HG02840 (cell line): Measurements from ENCODE around the gene ADAMTSL4.

Experiments
- ATAC-seq: cut with Tn5 transposase; IDR thresholded peaks from one replicate; pipeline ENCODE4 v1.9.1; 2021; ENCODE audit warnings: mild to moderate bottlenecking, moderate library complexity, moderate number of reproducible peaks; ENCODE audit not compliant: unreplicated experiment, low FRiP score

ADAMTSL4 gene

DNA sequence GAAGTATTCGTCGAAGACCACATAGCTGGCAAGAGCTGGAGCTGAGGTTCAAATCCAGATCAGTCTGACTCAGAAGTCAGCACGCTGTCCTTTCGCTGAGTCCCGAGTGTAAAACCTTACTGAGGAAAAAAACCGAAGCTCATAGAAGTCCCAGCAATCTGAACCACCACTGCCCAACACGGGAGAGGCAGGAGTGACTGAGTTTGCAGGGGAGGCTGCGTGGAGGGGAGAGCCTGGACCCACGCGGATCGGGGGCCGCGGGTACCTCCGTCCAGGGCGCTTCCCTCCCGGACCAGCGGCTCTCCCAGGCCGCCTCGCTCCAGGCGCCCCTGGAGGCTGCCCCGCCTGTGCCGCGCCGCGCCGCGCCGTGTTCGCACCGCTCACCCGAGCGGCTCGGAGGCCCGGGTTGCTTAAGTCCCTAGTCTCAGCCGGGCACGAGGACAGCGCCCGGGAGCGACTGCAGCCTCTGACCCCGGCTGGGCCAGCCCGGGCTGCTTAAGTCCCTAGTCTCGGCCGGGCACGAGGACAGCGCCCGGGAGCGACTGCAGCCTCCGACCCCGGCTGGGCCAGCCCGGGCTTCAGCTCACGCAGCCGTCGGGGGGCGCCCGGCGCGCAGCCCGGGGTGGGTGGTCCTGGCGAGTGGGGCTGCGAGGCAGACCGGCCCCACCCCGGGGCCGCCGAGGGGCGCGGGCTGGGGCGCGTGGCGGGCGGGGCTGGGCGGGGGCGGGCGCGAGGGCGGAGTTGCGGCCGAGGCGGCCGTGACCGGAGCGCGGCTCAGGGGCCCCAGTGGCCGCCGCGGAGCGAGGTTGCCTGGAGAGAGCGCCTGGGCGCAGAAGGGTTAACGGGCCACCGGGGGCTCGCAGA lies at the start of gene ADAMTSL4:
TSS of gene ADAMTSL4 (plus strand) at position 777 of the 864 bp plus-strand sequence. CDS start 2,881 bp downstream, outside the sequence.
- no peak for ATAC-seq

DNA sequence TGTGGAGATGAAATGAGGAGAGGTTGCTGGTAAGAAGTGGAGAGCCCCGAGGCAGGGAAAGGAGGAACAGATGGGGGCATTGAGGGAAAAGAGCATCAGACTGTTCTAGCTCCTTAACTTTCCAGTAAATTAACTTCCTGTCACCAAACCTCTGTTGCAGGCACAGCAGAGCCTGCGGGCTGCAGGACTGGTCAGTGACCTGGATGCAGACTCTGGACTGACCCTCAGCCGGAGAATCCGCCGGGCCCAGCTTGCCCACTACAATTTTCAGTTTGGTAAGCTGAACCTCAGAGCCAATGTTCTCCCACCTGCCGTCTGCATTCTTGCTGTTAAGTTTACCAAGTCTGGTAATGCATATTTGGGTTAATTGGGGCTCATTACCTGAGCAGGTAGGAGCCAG lies 43.8 kb upstream of the ADAMTSL4 start:
- no peak for ATAC-seq

DNA sequence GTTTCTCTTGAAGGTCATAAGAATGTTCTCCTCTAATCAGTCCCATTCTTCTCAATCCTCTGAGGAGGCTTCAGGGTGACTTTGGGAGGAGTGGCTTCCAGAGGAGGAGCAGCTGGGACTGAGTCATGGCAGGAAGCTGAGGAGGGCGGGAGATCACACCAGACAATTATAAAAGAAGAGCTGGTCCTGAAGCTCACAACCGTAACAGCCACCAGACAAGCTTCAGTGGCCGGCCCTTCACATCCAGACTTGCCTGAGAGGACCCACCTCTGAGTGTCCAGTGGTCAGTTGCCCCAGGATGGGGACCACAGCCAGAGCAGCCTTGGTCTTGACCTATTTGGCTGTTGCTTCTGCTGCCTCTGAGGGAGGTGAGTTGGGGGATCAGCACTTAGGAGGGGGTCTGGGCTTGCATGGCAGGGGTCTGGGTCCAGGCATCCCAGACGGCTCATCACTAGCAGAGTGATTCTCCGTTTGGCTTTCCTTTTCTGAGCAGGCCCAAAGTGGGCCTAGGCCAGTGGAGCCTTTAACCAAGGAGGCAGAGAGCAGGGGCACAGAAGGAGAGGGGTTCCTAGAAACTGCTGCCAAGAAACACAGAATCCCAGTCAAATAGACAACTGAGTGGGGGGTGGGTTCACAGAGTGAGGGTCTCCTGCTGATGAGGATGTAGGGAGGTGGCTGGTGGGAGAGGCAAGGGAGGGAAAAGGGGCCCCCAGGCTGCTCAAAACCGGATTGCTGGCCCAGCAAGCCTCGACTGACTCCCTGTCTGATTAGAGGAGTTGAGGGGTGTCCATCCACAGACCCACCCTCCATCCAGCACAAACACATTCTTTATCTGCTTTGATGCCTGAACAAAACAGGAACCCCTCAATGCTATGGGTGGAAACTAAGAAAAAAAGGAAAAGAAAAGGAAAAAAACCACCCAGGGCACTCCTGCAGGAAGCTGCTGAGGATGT lies 41.0 kb upstream of the ADAMTSL4 start, which contains the start of gene ECM1:
TSS of gene ECM1 (plus strand) at position 198 of the 953 bp plus-strand sequence. CDS start at position 299, 101 bp downstream.
- no peak for ATAC-seq

DNA sequence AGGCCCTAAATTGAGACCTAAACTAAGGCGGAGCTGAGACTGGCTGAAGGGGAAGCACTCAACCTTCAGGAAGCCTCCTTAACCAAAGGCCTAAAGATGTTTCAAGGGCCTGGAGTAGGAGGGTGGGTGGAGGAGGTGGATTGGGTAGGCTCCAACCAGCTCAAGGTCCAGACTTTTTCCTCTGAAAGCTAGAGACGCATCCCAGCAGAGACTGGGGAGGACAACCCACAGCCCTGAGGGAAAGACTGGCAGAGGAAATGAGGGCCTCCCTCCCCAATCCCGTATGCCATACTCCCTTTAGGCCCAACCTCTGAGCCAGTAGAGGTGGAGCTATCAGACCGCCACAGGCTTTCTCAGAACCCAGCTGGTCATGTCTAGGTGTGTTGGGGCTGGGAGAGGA lies 40.2 kb upstream of the ADAMTSL4 start:
- ATAC-seq = no peak

DNA sequence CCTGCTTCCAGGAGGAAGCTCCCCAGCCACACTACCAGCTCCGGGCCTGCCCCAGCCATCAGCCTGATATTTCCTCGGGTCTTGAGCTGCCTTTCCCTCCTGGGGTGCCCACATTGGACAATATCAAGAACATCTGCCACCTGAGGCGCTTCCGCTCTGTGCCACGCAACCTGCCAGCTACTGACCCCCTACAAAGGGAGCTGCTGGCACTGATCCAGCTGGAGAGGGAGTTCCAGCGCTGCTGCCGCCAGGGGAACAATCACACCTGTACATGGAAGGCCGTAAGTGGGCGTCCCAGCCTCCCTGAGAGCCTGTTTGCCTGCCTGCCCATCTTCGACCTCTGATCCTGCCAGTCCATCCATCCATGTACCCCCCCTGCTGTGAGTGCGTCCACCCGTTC lies 37.7 kb upstream of the ADAMTSL4 start:
- no peak for ATAC-seq

DNA sequence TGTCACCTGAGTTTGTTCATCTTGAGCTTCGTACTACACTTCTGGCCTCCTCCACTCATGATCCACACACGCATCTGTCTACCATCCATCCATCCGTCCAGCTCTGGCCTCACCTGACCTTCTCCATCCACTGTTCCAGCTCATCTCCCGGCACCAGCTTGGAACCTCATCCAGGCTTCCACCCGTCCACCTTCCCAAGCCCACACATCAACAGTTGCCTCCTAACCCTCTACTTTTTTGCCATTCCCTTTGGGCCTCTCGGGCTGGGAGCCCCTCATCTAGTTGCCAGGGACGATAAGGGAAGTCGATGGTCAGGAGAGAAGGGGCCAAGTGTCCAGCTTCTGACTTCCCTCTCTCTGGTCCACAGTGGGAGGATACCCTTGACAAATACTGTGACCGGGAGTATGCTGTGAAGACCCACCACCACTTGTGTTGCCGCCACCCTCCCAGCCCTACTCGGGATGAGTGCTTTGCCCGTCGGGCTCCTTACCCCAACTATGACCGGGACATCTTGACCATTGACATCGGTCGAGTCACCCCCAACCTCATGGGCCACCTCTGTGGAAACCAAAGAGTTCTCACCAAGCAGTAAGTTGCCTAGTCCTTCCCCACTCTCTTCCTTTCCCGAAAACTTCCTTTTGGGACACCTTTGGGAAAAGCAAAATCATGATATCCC lies 37.1 kb upstream of the ADAMTSL4 start:
- ATAC-seq = no peak

DNA sequence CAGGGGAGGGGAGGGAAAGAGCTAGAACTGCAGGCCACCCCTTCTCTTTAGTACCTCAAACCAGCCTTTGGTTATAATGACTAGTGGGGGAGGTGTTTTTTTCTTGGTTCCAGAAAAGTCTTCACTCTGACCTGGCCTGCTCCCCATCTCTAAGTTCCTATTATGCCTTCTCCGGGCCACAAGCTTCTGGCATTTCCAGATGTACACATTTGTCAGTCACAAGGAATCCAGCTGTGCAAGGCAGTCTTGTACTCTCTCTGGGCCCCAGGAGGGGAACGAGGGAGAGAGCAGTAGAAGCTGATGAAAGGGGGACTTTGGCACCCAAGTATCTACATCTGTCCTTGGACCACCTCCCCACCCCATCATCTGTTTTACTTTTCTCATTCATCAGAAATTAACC lies 36.4 kb upstream of the ADAMTSL4 start:
- ATAC-seq = no peak

DNA sequence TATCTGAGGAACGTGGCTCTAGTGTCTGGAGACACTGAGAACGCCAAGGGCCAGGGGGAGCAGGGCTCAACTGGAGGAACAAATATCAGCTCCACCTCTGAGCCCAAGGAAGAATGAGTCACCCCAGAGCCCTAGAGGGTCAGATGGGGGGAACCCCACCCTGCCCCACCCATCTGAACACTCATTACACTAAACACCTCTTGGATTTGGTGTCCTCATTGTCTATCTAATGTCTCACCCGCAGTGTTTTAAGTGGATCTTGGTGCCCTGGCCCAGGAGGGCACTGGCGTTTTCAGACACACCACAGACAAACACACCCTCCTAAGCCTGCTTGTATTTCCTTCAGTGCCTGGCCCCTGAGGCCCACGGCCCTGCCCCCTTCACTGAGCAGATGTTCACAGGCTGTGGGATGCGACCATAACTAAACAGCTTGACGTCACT lies 35.8 kb upstream of the ADAMTSL4 start:
- ATAC-seq = no peak

DNA sequence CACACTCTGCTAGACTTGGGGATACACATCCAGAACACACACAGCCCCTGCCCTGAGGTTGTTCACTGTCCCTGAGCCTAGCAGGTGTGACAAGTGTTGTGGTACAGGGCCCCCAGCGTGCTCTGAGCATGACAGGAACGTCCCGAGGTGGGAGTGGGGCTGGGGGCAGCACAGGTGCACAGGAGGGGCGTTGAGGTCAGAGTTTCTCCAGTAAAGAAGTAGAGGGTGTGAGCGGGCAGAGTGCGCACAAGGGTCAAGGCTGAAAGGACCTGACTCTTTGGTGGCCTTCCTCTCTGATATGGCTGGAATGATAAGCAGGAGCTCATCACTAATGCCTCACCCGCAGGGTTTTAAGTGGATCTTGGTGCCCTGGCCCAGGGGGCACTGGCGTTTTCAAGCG lies 34.9 kb upstream of the ADAMTSL4 start:
- ATAC-seq = no peak

DNA sequence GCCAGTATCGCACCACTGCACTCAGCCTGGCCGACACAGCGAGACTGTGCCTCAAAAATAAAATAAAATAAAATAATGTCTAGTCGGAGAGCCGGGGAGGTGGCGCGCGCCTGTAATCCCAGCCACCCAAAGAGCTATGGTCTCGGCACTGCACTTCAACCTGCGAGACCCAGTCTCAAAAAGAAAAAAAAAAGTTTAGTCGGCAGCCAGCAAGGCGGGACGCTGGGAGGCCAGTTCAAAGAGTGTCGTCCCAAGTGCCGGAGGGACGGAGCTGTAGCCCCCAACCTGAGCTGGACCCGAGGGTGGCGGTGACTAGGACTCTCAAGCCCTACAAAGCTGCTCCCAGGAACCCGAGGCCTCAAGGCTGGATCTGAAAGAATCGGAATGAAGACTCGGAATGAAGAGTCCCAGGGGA lies 34.3 kb upstream of the ADAMTSL4 start:
- ATAC-seq = no peak

DNA sequence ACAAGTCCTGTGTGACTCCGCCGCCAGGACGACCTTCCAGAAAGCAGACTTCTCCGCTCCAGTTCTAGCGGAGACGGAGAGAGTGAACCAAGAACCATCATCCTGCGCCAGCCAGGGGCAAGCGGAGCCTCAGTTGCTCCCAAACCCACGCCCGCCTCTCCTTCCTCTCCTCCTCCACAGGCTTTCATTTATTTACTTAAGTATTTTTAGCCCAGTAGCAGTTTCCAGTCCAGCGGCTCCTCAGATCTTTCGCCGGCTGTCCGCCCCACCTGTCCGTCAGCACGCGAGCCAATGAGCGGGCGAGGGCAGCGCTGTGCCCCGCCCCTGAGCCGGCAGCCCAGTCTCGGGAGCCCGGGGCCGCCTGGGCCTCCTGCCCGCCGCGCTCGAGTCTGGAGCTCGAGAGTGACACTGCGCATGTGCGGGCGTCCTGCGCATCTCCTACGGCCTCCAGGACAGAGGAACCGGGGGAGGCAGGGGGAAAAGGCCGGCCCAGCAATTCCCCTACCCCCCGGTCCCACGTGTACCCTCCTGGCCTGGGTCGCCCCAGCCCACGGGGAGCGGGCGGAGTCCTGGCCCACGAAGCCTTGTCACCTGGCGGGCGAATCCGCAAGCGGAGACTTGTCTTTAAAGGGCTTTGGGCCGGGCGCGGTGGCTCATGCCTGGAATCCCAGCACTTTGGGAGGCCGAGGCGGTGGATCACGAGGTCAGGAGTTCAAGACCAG lies 33.7 kb upstream of the ADAMTSL4 start, which contains the start of gene FALEC:
TSS of gene FALEC (plus strand) at position 425 of the 722 bp plus-strand sequence.
- ATAC-seq = peak; percentile 97

DNA sequence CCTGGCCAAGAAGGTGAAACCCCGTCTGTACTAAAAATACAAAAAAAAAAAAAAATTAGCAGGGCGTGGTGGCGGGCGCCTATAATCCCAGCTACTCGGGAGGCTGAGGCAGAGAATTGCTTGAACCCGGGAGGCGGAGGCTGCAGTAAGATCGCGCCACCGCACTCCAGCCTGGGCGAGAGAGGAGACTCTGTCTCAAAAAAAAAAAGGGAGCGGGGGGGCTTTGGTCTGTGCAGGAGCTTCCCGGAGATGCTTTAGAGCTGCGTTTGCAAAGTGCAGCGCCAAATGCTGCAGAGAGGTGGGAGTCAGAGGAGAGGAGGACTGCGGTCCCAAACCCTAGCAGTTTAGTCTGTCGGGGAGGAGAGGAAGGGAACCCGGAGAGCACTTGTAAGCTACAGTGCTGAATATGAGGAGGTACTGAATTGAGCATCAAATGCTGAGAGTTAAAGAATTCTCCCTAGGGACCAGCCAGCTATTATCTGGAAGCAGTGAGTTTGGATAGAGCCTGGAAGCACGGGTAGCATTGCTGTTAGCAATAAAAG lies 33.1 kb upstream of the ADAMTSL4 start:
- no peak for ATAC-seq

DNA sequence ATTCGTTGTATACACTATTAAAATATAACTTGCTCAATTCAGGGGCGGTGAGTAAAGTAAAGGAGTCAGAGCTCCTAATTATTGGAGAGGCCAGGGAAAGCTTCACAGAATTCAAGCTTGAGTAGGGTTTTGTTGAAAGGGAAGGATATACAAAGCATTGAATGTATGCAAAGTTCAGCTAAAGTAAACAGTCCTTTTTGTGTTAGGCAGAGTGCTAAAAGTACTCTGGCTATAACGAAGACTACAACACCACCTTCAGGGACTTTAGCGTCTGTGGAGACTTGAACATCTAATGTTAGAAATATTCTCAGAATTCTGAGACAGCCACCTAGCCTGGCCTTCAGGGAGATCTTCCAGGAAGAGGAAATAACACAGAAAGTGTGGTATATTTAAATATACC lies 32.6 kb upstream of the ADAMTSL4 start:
- no peak for ATAC-seq

DNA sequence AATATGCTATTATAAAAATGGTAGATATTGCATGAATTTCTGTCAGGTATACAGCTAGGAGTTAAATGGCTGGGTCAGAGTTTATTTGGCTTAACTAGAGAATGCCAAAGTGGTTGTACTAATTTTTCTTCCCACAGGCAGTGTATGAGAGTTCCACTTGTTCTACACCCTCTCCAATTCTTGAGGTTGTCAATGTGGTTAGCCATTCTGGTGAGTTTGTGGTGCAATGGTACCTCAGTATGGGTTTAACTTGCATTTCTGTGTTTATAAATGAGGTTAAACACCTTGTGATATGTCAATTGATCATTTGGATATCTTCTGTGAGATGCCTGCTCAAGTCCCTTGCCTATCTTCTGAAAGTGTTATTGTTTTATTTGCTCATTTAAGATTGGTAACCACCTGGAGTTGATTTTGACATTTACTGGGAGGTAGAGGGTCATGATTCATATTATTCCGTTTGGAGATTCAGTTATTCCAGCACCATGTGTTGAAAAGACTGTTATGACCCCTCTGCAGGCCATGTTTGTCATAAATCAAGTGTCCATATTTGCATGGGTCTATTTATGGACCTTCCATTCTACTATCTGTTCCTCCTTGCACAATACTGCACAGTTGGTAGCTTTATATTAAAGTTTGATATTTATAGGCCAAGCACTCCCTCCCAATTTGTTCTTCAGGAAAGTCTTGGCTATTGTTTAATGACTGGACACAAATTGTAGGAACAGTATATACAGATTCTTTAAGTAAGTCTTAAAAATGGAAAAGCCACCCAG lies 27.8 kb upstream of the ADAMTSL4 start:
- no peak for ATAC-seq

DNA sequence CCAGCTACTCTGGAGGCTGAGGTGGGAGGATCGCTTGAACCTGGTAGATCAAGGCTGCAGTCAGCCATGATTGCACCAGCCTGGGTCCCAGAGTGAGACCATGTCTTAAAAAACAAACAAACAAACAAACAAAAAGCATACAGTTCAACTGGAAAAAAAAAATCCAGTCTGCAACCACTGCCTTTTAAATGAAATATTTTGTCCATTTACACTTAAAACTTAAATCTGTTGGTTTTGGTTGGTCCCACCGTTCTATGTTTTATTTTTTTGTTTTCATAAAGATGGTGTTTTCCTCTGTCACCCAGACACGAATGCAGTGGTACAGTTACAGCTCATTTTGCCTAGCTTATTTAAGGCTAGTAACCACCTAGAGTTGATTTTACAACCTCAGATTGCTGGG lies 23.9 kb upstream of the ADAMTSL4 start:
- ATAC-seq = no peak

DNA sequence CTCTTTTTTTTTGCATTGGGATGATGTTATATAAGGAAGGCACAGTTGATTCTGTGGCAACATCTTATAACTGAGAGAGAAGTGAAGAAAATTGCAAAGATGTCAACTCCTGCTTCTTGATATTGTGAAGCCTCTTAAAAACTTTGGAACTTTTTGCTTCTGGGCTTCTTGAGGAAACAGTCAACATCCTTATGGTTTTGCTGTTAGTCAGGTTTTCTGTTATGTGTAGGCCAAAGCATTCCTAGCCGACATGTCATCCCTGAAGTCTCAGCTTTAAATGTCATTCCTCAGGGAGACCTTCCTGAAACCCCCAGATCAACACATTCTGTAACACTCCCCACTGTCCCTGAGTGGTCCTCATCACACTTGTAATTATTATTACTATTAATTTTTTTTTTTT lies 21.0 kb upstream of the ADAMTSL4 start:
- no peak for ATAC-seq

DNA sequence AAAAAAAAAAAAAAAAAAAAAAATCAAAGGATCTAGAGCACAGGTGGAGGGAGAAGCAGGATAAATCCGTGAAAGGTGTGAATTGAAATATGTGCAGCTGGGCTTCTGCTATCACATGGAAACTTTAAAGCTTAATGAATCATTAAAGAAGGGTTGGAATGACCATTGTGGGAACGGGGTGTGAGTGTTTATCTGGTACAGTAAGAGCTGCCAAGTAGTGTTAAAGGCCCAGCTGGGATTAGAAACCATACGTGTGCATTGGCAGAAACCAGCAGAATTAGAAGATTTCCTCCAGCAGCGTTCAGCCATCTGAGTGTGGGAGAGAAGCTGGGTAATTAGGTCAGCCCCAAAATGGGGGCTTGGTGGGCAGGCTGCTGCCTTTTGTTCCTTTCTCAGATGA lies 20.2 kb upstream of the ADAMTSL4 start:
- ATAC-seq = no peak

DNA sequence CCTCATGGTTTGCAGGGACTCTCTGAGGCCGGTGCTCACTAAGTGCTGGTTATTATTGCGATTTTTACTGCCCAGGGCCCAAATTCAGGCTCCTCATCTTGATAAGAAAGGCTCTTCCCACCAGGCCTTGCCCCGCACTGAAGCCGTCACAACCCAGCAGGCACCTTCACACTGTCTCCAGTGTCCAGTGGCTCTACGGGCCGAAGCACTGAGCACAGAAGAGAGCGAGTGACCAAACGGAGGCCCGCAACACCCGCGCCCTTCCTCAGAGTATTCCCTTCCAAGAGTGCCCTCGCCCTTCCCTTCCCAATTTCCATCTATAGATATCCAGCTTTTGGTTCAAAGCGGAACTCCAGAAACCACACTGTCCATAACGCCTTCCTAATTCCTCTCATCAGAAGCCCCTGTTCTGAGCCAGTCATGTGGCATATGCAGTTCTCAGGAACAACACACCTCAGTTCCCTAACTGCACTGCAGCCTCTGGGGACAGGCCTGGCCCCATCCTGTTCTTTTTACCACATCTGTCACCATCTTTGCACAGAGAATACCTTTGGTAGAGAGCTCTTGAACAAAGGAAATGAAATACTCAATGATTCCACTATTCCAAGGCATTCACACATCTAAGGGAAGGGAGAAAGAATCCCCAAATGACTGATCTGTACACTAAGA lies 18.6 kb upstream of the ADAMTSL4 start:
- no peak for ATAC-seq
